Stomach (tissue), 9 donors: ENCODE measurements around the gene OR4S1. TPM values are rescaled to one million over a fixed set of nuclear protein-coding genes. Genes with fewer than 3 reads are reported as not detected.

ENCODE experiments used
- DNase-seq, 2 donors: peaks; one replicate each; pipeline versions ENCODE4 v3.0.0 to v3.0.0-alpha.2; 2013 to 2019
- H3K27ac ChIP-seq, 5 donors: fragments of 200-600 bp in 4 of 5; sonication (generic) in 4 of 5; one replicate each; pipeline ENCODE4 v1.5.1; 2013 to 2019; ENCODE audit warnings: mild to moderate bottlenecking in 1 of 5, moderate library complexity in 1 of 5
- H3K27me3 ChIP-seq, 3 donors: fragments of 200-600 bp; sonication (generic); one replicate each; pipeline ENCODE4 v1.5.1; 2017 to 2019; ENCODE audit warnings: mixed run types in 1 of 3
- H3K36me3 ChIP-seq, 4 donors: fragments of 200-600 bp; sonication (generic); 1 replicate in 3 of 4; 2 replicates in 1 of 4; pipeline ENCODE4 v1.5.1; 2016 to 2019
- H3K4me1 ChIP-seq, 4 donors: fragments of 200-600 bp; sonication (generic); one replicate each; pipeline ENCODE4 v1.5.1; 2016 to 2019
- H3K4me3 ChIP-seq, 4 donors: fragments of 200-600 bp; sonication (generic) in 3 of 4; one replicate each; pipeline ENCODE4 v1.5.1; 2016 to 2019; ENCODE audit warnings: mild to moderate bottlenecking in 1 of 4
- H3K9me3 ChIP-seq, 4 donors: fragments of 200-600 bp; sonication (generic); one replicate each; pipeline ENCODE4 v1.5.1; 2016 to 2019
- EP300 ChIP-seq: sonication (generic); formaldehyde crosslinking; IDR thresholded peaks from one replicate; pipeline ENCODE4 v1.6.1; 2017; ENCODE audit warnings: antibody characterized with exemption
- POLR2A ChIP-seq, 4 donors: fragments of 450-650 bp; IDR thresholded peaks; one replicate each; pipeline ENCODE4 v1.6.1; 2016; ENCODE audit warnings: antibody characterized with exemption in 4 of 4, control low read depth in 2 of 4, mild to moderate bottlenecking in 1 of 4, moderate library complexity in 1 of 4
- POLR2AphosphoS5 ChIP-seq, 3 donors: sonication (generic); formaldehyde crosslinking; IDR thresholded peaks; one replicate each; pipeline ENCODE4 v1.6.1; 2016; ENCODE audit warnings: antibody characterized with exemption in 3 of 3
- WGBS, 5 donors: extraction: QIAGEN DNeasy Blood & Tissue Kit in 3 of 5; methylation state at CpG; one replicate each; pipeline versions ENCODE4 v1.1.5 to v1.1.7; 2013 to 2018; 5-methylcytosine and 5-hydroxymethylcytosine counted together
- intact Hi-C: fragments of 100-400 bp; cut with DNase I; formaldehyde crosslinking; loops from one replicate; pipeline ENCODE4 v1.15.1; 2023; ENCODE audit warnings: low total_unique reads
- polyA plus RNA-seq, 3 donors: library from polyadenylated mRNA; stranded (reverse); fragments of 200-250 nt; gene quantifications; one replicate each; pipeline ENCODE4 v1.2.3, GENCODE V29; 2013
- total RNA-seq, 5 donors: library from RNA; depleted of rRNA; stranded (reverse); fragments of >200 nt; gene quantifications; one replicate each; pipeline versions ENCODE4 v1.1.0 to v1.2.3, GENCODE V29; 2014 to 2016
- TF ChIP-seq, protein P1 (sequence below), 7 experiments: fragments of 450-650 bp in 4 of 7; fragments of 200-600 bp in 3 of 7; sonication (generic) in 3 of 7; IDR thresholded peaks; one replicate each; pipeline ENCODE4 v1.5.1; 2016 to 2019; ENCODE audit warnings: antibody characterized with exemption in 7 of 7, control low read depth in 2 of 7, mild to moderate bottlenecking in 1 of 7
- donor health status: healthy with polysubstance abuse.
- donor health status: Bipolar disorder and iron deficiency.
- donor health status: healthy.

Gene OR4S1
- total and polyA plus RNA-seq, 8 donors, result not detected

GRCh38 chr11:48354013-48354412 lies 48.0 kb downstream of the OR4S1 start:
- Histone ChIP-seq H3K27me3 (no peaks in the 10 kb centered on the region), H3K4me1 (no peaks in the 10 kb centered on the region), H3K9me3 (peaks cover 0 to 18% (median 9%) of the 10 kb centered on the region in 4 donors), H3K36me3 (no peaks in the 10 kb centered on the region), H3K4me3 (no peak overlapping the region), H3K27ac (no peak overlapping the region)
- DNase-seq, result no peak
- TF ChIP-seq, protein P1, sequence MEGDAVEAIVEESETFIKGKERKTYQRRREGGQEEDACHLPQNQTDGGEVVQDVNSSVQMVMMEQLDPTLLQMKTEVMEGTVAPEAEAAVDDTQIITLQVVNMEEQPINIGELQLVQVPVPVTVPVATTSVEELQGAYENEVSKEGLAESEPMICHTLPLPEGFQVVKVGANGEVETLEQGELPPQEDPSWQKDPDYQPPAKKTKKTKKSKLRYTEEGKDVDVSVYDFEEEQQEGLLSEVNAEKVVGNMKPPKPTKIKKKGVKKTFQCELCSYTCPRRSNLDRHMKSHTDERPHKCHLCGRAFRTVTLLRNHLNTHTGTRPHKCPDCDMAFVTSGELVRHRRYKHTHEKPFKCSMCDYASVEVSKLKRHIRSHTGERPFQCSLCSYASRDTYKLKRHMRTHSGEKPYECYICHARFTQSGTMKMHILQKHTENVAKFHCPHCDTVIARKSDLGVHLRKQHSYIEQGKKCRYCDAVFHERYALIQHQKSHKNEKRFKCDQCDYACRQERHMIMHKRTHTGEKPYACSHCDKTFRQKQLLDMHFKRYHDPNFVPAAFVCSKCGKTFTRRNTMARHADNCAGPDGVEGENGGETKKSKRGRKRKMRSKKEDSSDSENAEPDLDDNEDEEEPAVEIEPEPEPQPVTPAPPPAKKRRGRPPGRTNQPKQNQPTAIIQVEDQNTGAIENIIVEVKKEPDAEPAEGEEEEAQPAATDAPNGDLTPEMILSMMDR (IDR thresholded peaks at IDR 0.05), result no peak
- TF ChIP-seq POLR2AphosphoS5 (IDR thresholded peaks at IDR 0.05) (no peak), POLR2A (IDR thresholded peaks at IDR 0.05) (no peak), EP300 (no peak)
- WGBS, 5 donors, result 85 to 93% (median 91%) methylated on average over 4 of the region's 4 CpGs
- intact Hi-C loops, result no loop called here

DNA sequence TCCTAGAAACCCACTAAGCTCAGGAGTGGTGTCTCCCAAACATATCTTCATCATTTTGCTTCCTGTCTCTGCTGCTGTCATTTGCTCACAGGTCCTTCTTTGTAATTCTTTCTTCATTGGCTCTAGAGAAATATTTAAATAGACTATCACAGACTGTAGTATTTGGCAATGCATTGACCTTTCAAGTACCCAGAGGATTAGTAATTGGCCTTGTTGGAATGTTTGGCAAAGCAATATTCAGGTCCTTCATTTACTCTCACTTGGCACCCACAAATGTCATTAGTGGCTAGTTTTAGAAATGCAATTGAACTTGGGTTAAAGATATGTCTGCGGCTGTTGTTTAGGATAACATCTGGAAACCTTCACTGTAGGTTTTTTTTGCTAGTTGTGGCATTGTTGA lies 48.7 kb downstream of the OR4S1 start:
- no peak for DNase-seq
- Histone ChIP-seq H3K27ac (no peak overlapping the region), H3K9me3 (peaks cover 0 to 18% (median 9%) of the 10 kb centered on the region in 4 donors), H3K4me1 (no peaks in the 10 kb centered on the region), H3K36me3 (no peaks in the 10 kb centered on the region), H3K27me3 (no peaks in the 10 kb centered on the region), H3K4me3 (no peak overlapping the region)
- 73 to 97% (median 90%) methylated on average over 1 of the region's 1 CpG for WGBS, 5 donors
- TF ChIP-seq POLR2A (IDR thresholded peaks at IDR 0.05), result no peak
- TF ChIP-seq POLR2AphosphoS5 (IDR thresholded peaks at IDR 0.05), result no peak
- no peak for TF ChIP-seq EP300
- TF ChIP-seq, protein P1 (IDR thresholded peaks at IDR 0.05), result no peak
- intact Hi-C loops, result no loop called here

Other genes with a start within 250 kb of the OR4S1 start
- not detected for gene OR4B1, start 89.4 kb upstream of the OR4S1 start, total RNA-seq
- gene OR4B1, start 89.4 kb upstream of the OR4S1 start, polyA plus RNA-seq, result not detected
- gene OR4X2, start 61.1 kb upstream of the OR4S1 start, total RNA-seq, result not detected
- gene OR4X2, start 61.1 kb upstream of the OR4S1 start, polyA plus RNA-seq, result not detected
- not detected for gene OR4X1, start 42.4 kb upstream of the OR4S1 start, total RNA-seq
- not detected for gene OR4X1, start 42.4 kb upstream of the OR4S1 start, polyA plus RNA-seq
- gene OR4C3, start 18.7 kb downstream of the OR4S1 start, total RNA-seq, result not detected
- not detected for gene OR4C3, start 18.7 kb downstream of the OR4S1 start, polyA plus RNA-seq
- gene OR4C5, start 60.2 kb downstream of the OR4S1 start, total RNA-seq, result not detected
- not detected for gene OR4C5, start 60.2 kb downstream of the OR4S1 start, polyA plus RNA-seq
- gene OR4A47, start 182.6 kb downstream of the OR4S1 start, total RNA-seq, result not detected
- not detected for gene OR4A47, start 182.6 kb downstream of the OR4S1 start, polyA plus RNA-seq